Measurements from ENCODE around the gene B3GAT1. TPM values are rescaled to one million over a fixed set of nuclear protein-coding genes. Genes with fewer than 3 reads are reported as not detected.

Gene B3GAT1
- total and polyA plus RNA-seq, 2 donors (not counting 1 experiment from before 2014, with no cell fraction given), result 0.06 TPM; not detected in 1

GRCh38 chr11:134425816-134426536 is 13.9 kb upstream of the B3GAT1 start:
- Histone ChIP-seq H3K27me3 (replicated peaks in 1 of 4; ENCODE audit: control extremely low read depth in 1 of 4, control insufficient read depth in 3 of 4, insufficient read depth in 4 of 4, low read length in 3 of 4) (no peaks in the 10 kb centered on the region), H4K20me1 (ENCODE audit: control insufficient read depth, insufficient read depth, low read length, poor library complexity, severe bottlenecking) (no peaks in the 10 kb centered on the region), H3K27ac (ENCODE audit: low read length in 2 of 2) (no peak overlapping the region), H3K9ac (ENCODE audit: low read length) (no peak overlapping the region), H3K4me1 (ENCODE audit: control insufficient read depth in 2 of 2, insufficient read depth in 2 of 2, low read length in 2 of 2) (no peaks in the 10 kb centered on the region), H2AFZ (ENCODE audit: insufficient read depth, low read depth, low read length, poor library complexity, severe bottlenecking) (no peak overlapping the region), H3K9me3 (ENCODE audit: control extremely low read depth in 1 of 3, control insufficient read depth in 2 of 3, insufficient read depth in 1 of 3, low read length in 2 of 3) (no peaks in the 10 kb centered on the region), H3K79me2 (ENCODE audit: control insufficient read depth, insufficient read depth, low read length) (no peaks in the 10 kb centered on the region), H3K4me2 (replicated peaks; ENCODE audit: low read depth, low read length, poor library complexity, severe bottlenecking) (no peak overlapping the region), H3K36me3 (replicated peaks in 1 of 2; ENCODE audit: control extremely low read depth in 1 of 2, control insufficient read depth in 1 of 2, extremely low read depth in 1 of 2, insufficient read depth in 2 of 2, low read length in 1 of 2) (no peaks in the 10 kb centered on the region), H3K4me3 (ENCODE audit: control extremely low read depth in 1 of 5, extremely low read depth in 1 of 5, insufficient read depth in 1 of 5, low read depth in 2 of 5, low read length in 4 of 5) (no peak overlapping the region)
- Mint-ChIP-seq H3K27me3 (peaks cover 26% of the 10 kb centered on the region), H3K4me1 (no peaks in the 10 kb centered on the region), H3K27ac (no peak overlapping the region), H3K4me3 (no peak overlapping the region), H3K9me3 (ENCODE audit: insufficient read depth) (no peaks in the 10 kb centered on the region)
- intact Hi-C loops (cut with micrococcal nuclease), result no loop called here
- no peak for ATAC-seq (ENCODE audit: low read depth)
- TF ChIP-seq EZH2 (IDR thresholded peaks at IDR 0.05; ENCODE audit: borderline replicate concordance, insufficient read depth, low read depth, low read length, poor library complexity, severe bottlenecking) (no peak), CTCF (IDR thresholded peaks at IDR 0.05) (no peak)
- ChIA-PET CTCF (no interaction called here), POLR2A (no interaction called here)
- no peak for DNase-seq
- 93% methylated on average over 12 of the region's 16 CpGs for WGBS (ENCODE audit: insufficient coverage)

GRCh38 chr11:134425413-134425812 is 13.4 kb upstream of the B3GAT1 start:
- Histone ChIP-seq H2AFZ (ENCODE audit: insufficient read depth, low read depth, low read length, poor library complexity, severe bottlenecking) (no peak overlapping the region), H3K9ac (ENCODE audit: low read length) (no peak overlapping the region), H3K27ac (ENCODE audit: low read length in 2 of 2) (no peak overlapping the region), H3K4me2 (replicated peaks; ENCODE audit: low read depth, low read length, poor library complexity, severe bottlenecking) (no peak overlapping the region), H4K20me1 (ENCODE audit: control insufficient read depth, insufficient read depth, low read length, poor library complexity, severe bottlenecking) (no peaks in the 10 kb centered on the region), H3K27me3 (replicated peaks in 1 of 4; ENCODE audit: control extremely low read depth in 1 of 4, control insufficient read depth in 3 of 4, insufficient read depth in 4 of 4, low read length in 3 of 4) (no peaks in the 10 kb centered on the region), H3K4me3 (ENCODE audit: control extremely low read depth in 1 of 5, extremely low read depth in 1 of 5, insufficient read depth in 1 of 5, low read depth in 2 of 5, low read length in 4 of 5) (no peak overlapping the region), H3K4me1 (ENCODE audit: control insufficient read depth in 2 of 2, insufficient read depth in 2 of 2, low read length in 2 of 2) (no peaks in the 10 kb centered on the region), H3K9me3 (ENCODE audit: control extremely low read depth in 1 of 3, control insufficient read depth in 2 of 3, insufficient read depth in 1 of 3, low read length in 2 of 3) (no peaks in the 10 kb centered on the region), H3K79me2 (ENCODE audit: control insufficient read depth, insufficient read depth, low read length) (no peaks in the 10 kb centered on the region), H3K36me3 (replicated peaks in 1 of 2; ENCODE audit: control extremely low read depth in 1 of 2, control insufficient read depth in 1 of 2, extremely low read depth in 1 of 2, insufficient read depth in 2 of 2, low read length in 1 of 2) (no peaks in the 10 kb centered on the region)
- intact Hi-C loops (cut with micrococcal nuclease), result no loop called here
- CTCF ChIA-PET, result no interaction called here
- Mint-ChIP-seq H3K4me1 (no peaks in the 10 kb centered on the region), H3K27me3 (peaks cover 26% of the 10 kb centered on the region), H3K4me3 (no peak overlapping the region), H3K9me3 (ENCODE audit: insufficient read depth) (no peaks in the 10 kb centered on the region), H3K27ac (no peak overlapping the region)
- DNase-seq (no peak), ATAC-seq (ENCODE audit: low read depth) (no peak)
- POLR2A ChIA-PET, result no interaction called here
- WGBS (ENCODE audit: insufficient coverage), result 100% methylated on average over 1 of the region's 2 CpGs
- no peak for TF ChIP-seq EZH2 (IDR thresholded peaks at IDR 0.05; ENCODE audit: borderline replicate concordance, insufficient read depth, low read depth, low read length, poor library complexity, severe bottlenecking)
- TF ChIP-seq CTCF (IDR thresholded peaks at IDR 0.05), result no peak

All from B cell (primary cell).